Measurements from ENCODE around the gene PALLD. TPM values are rescaled to one million over a fixed set of nuclear protein-coding genes. Genes with fewer than 3 reads are reported as not detected.

PALLD gene
- total RNA-seq, 1 donor from 2014 or later, result 69.2 TPM

- DNase-seq (ENCODE audit: low read depth) (no peak), FAIRE-seq (peak; percentile 88)
- H3K27me3 ChIP-seq (ENCODE audit: control insufficient read depth, insufficient read depth, low read length), result no peaks in the 10 kb centered on the region
- H3K36me3 ChIP-seq (ENCODE audit: control insufficient read depth, insufficient read depth, low read length), result no peaks in the 10 kb centered on the region
- TF ChIP-seq CTCF (IDR thresholded peaks at IDR 0.05; ENCODE audit: insufficient read depth, low read length, severe bottlenecking), result no peak
- no peak overlapping the region for H3K4me3 ChIP-seq (ENCODE audit: low read depth, low read length)
Observed at GRCh38 chr4:168737806-168738172, 240.9 kb downstream of the PALLD start.

GRCh38 chr4:168739886-168740285, 243.0 kb downstream of the PALLD start:
- FAIRE-seq (no peak), DNase-seq (ENCODE audit: low read depth) (no peak)
- Histone ChIP-seq H3K4me3 (ENCODE audit: low read depth, low read length) (no peak overlapping the region), H3K27me3 (ENCODE audit: control insufficient read depth, insufficient read depth, low read length) (no peaks in the 10 kb centered on the region), H3K36me3 (ENCODE audit: control insufficient read depth, insufficient read depth, low read length) (no peaks in the 10 kb centered on the region)
- TF ChIP-seq CTCF (IDR thresholded peaks at IDR 0.05; ENCODE audit: insufficient read depth, low read length, severe bottlenecking), result no peak

GRCh38 chr4:168740691-168741090, 243.8 kb downstream of the PALLD start:
- H3K36me3 ChIP-seq (ENCODE audit: control insufficient read depth, insufficient read depth, low read length), result no peaks in the 10 kb centered on the region
- no peak for DNase-seq (ENCODE audit: low read depth)
- no peak overlapping the region for H3K4me3 ChIP-seq (ENCODE audit: low read depth, low read length)
- FAIRE-seq, result no peak
- H3K27me3 ChIP-seq (ENCODE audit: control insufficient read depth, insufficient read depth, low read length), result no peaks in the 10 kb centered on the region
- TF ChIP-seq CTCF (IDR thresholded peaks at IDR 0.05; ENCODE audit: insufficient read depth, low read length, severe bottlenecking), result no peak

GRCh38 chr4:168741281-168742173, 244.7 kb downstream of the PALLD start:
- FAIRE-seq (no peak), DNase-seq (ENCODE audit: low read depth) (no peak)
- no peak overlapping the region for H3K4me3 ChIP-seq (ENCODE audit: low read depth, low read length)
- no peaks in the 10 kb centered on the region for H3K36me3 ChIP-seq (ENCODE audit: control insufficient read depth, insufficient read depth, low read length)
- H3K27me3 ChIP-seq (ENCODE audit: control insufficient read depth, insufficient read depth, low read length), result no peaks in the 10 kb centered on the region
- no peak for TF ChIP-seq CTCF (IDR thresholded peaks at IDR 0.05; ENCODE audit: insufficient read depth, low read length, severe bottlenecking)

- Histone ChIP-seq H3K27me3 (ENCODE audit: control insufficient read depth, insufficient read depth, low read length) (no peaks in the 10 kb centered on the region), H3K4me3 (ENCODE audit: low read depth, low read length) (no peak overlapping the region), H3K36me3 (ENCODE audit: control insufficient read depth, insufficient read depth, low read length) (no peaks in the 10 kb centered on the region)
- FAIRE-seq (no peak), DNase-seq (ENCODE audit: low read depth) (no peak)
- no peak for TF ChIP-seq CTCF (IDR thresholded peaks at IDR 0.05; ENCODE audit: insufficient read depth, low read length, severe bottlenecking)
Observed at GRCh38 chr4:168743131-168743530, 246.3 kb downstream of the PALLD start.

- no peak for FAIRE-seq
Observed at GRCh38 chr4:168743601-168744000, 246.7 kb downstream of the PALLD start.

More at GRCh38 chr4:168743601-168744000, 246.7 kb downstream of the PALLD start:
- no peak for TF ChIP-seq CTCF (IDR thresholded peaks at IDR 0.05; ENCODE audit: insufficient read depth, low read length, severe bottlenecking)
- no peak for DNase-seq (ENCODE audit: low read depth)
- H3K4me3 ChIP-seq (ENCODE audit: low read depth, low read length), result no peak overlapping the region
- H3K27me3 ChIP-seq (ENCODE audit: control insufficient read depth, insufficient read depth, low read length), result no peaks in the 10 kb centered on the region
- no peaks in the 10 kb centered on the region for H3K36me3 ChIP-seq (ENCODE audit: control insufficient read depth, insufficient read depth, low read length)
